ENCODE results near the gene NOS3.

DNA sequence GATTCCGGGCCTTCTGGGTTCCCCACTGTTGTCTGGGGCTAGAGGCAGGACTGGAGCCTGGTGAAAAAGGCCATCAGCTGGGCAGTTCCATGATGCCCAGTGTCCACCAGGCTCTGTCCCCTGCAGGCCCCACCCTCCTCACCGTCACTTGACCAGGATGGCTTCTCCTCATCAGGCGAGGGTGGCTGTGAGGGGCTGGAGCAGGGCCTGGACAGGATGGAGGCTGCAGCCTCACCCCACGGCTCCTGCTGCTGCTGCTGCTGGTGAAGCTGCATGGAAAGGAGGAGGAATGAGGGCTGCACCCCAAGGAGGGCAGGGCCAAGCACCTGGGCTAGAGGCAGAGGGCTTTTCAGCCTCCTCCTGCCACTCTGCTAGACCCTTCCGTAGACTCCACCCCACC lies 25.1 kb downstream of the NOS3 start:
- TF ChIP-seq, protein P1, sequence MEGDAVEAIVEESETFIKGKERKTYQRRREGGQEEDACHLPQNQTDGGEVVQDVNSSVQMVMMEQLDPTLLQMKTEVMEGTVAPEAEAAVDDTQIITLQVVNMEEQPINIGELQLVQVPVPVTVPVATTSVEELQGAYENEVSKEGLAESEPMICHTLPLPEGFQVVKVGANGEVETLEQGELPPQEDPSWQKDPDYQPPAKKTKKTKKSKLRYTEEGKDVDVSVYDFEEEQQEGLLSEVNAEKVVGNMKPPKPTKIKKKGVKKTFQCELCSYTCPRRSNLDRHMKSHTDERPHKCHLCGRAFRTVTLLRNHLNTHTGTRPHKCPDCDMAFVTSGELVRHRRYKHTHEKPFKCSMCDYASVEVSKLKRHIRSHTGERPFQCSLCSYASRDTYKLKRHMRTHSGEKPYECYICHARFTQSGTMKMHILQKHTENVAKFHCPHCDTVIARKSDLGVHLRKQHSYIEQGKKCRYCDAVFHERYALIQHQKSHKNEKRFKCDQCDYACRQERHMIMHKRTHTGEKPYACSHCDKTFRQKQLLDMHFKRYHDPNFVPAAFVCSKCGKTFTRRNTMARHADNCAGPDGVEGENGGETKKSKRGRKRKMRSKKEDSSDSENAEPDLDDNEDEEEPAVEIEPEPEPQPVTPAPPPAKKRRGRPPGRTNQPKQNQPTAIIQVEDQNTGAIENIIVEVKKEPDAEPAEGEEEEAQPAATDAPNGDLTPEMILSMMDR (IDR thresholded peaks at IDR 0.05): no peak
- TF ChIP-seq POLR2A (IDR thresholded peaks at IDR 0.05): no peak
